ENCODE results near the gene DDB1. TPM values are rescaled to one million over a fixed set of nuclear protein-coding genes. Genes with fewer than 3 reads are reported as not detected.

DDB1 gene
- total and polyA plus RNA-seq, 7 donors, result 111 to 187 (median 161) TPM

GRCh38 chr11:61309141-61309540 lies 23.8 kb downstream of the DDB1 start:
- Histone ChIP-seq H3K4me1 (no peaks in the 10 kb centered on the region), H3K36me3 (ENCODE audit: insufficient read depth in 1 of 2, low read depth in 1 of 2) (peaks cover 35 to 100% of the 10 kb centered on the region in 2 donors), H3K27me3 (ENCODE audit: insufficient read depth in 3 of 3, low read length in 2 of 3) (no peaks in the 10 kb centered on the region), H3K27ac (no peak overlapping the region), H3K9me3 (no peaks in the 10 kb centered on the region), H3K4me3 (no peak overlapping the region)
- no peak for ATAC-seq
- DNase-seq, result no peak
- no peak for TF ChIP-seq CTCF (IDR thresholded peaks at IDR 0.05)
- intact Hi-C loops (cut with DNase I), result no loop called here
- WGBS, 3 donors, result 70 to 90% (median 81%) methylated on average over 4 of the region's 4 CpGs

DNA sequence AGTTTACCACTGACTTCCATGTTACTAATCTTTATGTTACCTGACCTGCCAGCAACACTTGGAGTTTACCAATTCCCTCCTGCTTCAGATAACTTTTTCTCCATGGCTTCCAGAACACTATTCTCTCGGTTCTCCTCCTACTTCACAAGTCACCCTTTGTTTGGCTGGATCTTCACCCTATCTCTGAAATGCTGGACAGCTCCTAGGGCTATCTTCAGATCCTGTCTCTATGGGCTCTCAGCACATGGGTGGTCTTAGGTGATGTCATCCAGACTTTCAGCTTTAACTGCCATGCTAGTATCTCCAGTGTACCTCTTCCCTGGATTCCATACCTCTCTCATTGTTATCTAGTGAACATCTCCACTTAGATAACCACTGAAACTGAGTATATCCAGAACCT lies 25.6 kb downstream of the DDB1 start:
- Histone ChIP-seq H3K4me3 (no peak overlapping the region), H3K27me3 (ENCODE audit: insufficient read depth in 3 of 3, low read length in 2 of 3) (no peaks in the 10 kb centered on the region), H3K27ac (no peak overlapping the region), H3K36me3 (ENCODE audit: insufficient read depth in 1 of 2, low read depth in 1 of 2) (peaks cover 45 to 100% of the 10 kb centered on the region in 2 donors), H3K9me3 (no peaks in the 10 kb centered on the region), H3K4me1 (no peaks in the 10 kb centered on the region)
- ATAC-seq (no peak), DNase-seq (no peak)
- intact Hi-C loops (cut with DNase I), result no loop called here
- 75 to 81% (median 75%) methylated on average over 1 of the region's 1 CpG for WGBS, 3 donors
- no peak for TF ChIP-seq CTCF (IDR thresholded peaks at IDR 0.05)

DNA sequence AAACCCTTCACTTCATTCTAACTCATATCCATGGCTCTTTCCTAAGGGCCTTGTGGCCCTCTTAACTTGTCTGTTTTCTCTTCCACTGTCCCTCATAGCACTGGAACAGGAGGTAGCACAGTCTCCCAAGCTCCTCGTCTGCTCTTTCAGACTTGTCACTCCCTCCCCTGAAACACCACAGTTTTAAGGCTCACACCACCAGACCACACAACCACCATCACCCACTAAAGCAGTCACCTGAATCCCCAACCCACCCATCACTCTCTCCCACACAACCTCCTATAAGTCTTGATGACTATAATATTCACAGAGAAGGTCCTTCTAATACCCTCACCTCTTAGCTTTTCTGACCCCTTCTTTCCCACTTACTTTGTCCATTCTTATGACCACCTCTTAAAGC lies 26.7 kb downstream of the DDB1 start:
- TF ChIP-seq CTCF (IDR thresholded peaks at IDR 0.05), result no peak
- Histone ChIP-seq H3K27me3 (ENCODE audit: insufficient read depth in 3 of 3, low read length in 2 of 3) (no peaks in the 10 kb centered on the region), H3K9me3 (no peaks in the 10 kb centered on the region), H3K4me3 (no peak overlapping the region), H3K4me1 (no peaks in the 10 kb centered on the region), H3K27ac (no peak overlapping the region), H3K36me3 (ENCODE audit: insufficient read depth in 1 of 2, low read depth in 1 of 2) (peaks cover 46 to 100% of the 10 kb centered on the region in 2 donors)
- no peak for DNase-seq
- ATAC-seq, result no peak
- intact Hi-C loops (cut with DNase I), result no loop called here
- WGBS, 3 donors, result 85 to 92% (median 85%) methylated on average over 1 of the region's 1 CpG

DNA sequence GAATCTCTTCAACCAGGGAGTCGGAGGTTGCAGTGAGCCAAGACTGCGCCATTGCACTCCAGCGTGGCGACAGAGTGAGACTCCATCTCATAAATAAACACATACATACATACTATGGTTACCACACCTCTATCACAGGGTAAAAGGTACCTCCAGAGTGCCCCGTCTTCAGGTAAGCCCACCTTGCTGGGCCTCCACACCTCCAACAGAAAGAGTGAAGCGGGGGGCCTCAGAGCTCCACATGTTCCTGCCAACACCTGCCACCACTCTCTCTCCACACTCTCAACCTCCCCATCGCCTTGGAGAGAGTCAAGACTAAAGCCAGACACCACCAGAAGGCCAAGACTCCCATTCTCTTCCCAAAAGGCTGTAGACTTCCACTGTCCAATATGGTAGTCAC lies 27.5 kb downstream of the DDB1 start:
- ATAC-seq, result no peak
- intact Hi-C loops (cut with DNase I), result no loop called here
- no peak overlapping the region for H3K27ac ChIP-seq
- no peak for TF ChIP-seq CTCF (IDR thresholded peaks at IDR 0.05)
- no peaks in the 10 kb centered on the region for H3K9me3 ChIP-seq
- peaks cover 50 to 100% of the 10 kb centered on the region in 2 donors for H3K36me3 ChIP-seq (ENCODE audit: insufficient read depth in 1 of 2, low read depth in 1 of 2)
- DNase-seq, result no peak
- H3K4me1 ChIP-seq, result no peaks in the 10 kb centered on the region
- WGBS, 3 donors, result 96 to 99% (median 97%) methylated on average over 7 of the region's 7 CpGs
- no peaks in the 10 kb centered on the region for H3K27me3 ChIP-seq (ENCODE audit: insufficient read depth in 3 of 3, low read length in 2 of 3)
- H3K4me3 ChIP-seq, result no peak overlapping the region

- 95 to 97% (median 95%) methylated on average over 9 of the region's 9 CpGs for WGBS, 3 donors
- TF ChIP-seq CTCF (IDR thresholded peaks at IDR 0.05), result no peak
- Histone ChIP-seq H3K36me3 (ENCODE audit: insufficient read depth in 1 of 2, low read depth in 1 of 2) (peaks cover 52 to 100% of the 10 kb centered on the region in 2 donors), H3K4me1 (no peaks in the 10 kb centered on the region), H3K27me3 (ENCODE audit: insufficient read depth in 3 of 3, low read length in 2 of 3) (no peaks in the 10 kb centered on the region), H3K27ac (no peak overlapping the region), H3K9me3 (no peaks in the 10 kb centered on the region), H3K4me3 (no peak overlapping the region)
- no peak for ATAC-seq
- intact Hi-C loops (cut with DNase I), result no loop called here
- DNase-seq, result no peak
Observed at GRCh38 chr11:61303725-61304124, 29.2 kb downstream of the DDB1 start.

Measured in psoas muscle (tissue), 8 donors.